Stimulated activated CD4-positive, alpha-beta T cell treated with anti-CD3 and anti-CD28 coated beads, Interleukin-2, amount 100 ng/mL, for 48 hours (primary cell): Measurements from ENCODE around the gene ACOT12.
"Not testable (repeated sequence)": the region's sequence is repeated elsewhere in the genome, so short reads cannot be mapped to it uniquely, and the experiment has no call there.

Source experiments
- DNase-seq, 2 donors: peaks; one replicate each; pipeline ENCODE4 v3.0.0-alpha.2; 2020

ACOT12 gene

DNA sequence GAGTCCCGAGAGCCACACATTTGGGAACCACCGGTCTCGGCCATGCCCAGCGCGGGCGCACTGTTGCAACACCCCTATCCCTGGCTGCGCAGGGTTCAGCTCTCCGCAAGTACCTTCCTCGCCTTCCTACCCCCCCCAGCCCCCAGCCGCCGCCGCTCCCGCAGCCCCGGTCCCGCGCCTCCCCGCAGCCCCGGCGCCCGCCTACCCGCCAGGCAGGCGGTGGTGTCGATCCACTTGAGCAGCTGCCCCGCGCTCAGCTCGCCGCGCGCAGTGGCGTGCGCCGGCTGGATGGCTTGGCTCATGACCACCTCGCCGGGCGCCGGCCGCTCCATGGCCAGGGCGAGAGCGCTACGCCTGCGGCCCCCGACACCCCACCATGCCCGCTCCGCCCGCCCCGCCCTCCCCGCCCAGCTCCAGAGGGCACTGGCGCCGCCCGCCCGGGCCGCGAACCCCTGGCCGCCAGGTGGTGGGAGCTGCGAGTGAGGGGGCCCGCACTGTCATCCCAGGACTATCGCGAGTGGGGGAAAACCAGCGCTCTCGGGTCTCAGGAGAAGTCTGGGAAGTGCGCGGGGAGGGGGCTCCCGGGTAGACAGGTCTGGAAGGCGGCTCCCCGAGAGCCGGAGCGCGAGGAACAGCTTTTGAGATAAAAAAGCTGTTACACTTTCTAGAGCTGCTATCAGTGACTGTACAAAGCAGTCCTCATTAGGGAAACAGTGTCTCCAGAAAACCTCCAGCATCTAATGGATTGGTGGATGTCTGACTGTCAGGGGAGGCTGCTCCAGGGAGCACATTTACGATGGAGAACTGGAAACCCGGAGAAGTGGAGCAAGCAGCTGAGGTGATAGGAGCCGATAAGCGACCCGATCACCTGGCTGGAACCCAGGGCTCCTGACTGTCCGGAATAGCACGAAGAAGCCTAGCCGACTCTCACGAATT lies at the start of gene ACOT12:
ACOT12 (minus strand) TSS at position 352 of the 936 bp plus-strand sequence; CDS start at position 332, 20 bp downstream.
- DNase-seq, result no peak

DNA sequence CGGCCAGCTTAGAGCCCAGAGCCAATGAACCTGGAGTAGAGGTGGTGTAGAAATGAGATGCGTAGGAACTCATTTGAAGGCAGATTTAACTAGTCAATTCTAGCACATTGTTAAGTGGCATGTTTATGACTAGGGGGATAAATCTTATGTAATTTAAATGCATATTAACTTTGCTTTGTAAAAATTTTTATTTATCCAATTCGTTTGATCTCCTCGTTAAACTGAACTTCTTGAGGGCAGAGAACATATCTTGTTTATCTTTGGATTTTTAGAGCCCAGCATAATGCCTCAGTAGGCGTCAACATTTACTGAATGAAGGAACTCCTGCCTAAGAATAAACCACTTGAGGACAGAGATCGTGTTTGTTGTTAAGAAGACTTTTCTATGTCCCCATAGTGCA lies 41.1 kb upstream of the ACOT12 start:
- no peak for DNase-seq

DNA sequence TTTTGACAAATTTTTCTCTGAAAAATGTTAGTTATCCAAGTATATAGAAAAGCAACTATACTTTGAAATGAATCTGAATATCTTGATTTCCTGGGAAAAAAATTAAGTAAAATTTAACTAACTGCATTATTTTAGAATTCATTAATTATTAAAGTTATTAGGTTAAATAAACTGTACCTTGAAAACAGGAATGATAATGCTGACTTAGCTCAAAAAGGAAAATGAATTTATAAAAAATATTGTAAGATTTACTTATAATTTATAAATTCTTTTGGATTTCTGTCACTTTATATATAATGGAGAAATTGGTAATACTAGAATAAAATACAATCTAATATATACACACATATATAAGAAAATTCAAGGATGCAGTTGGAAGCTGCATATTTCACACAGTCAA lies 36.1 kb upstream of the ACOT12 start:
- no peak for DNase-seq

DNA sequence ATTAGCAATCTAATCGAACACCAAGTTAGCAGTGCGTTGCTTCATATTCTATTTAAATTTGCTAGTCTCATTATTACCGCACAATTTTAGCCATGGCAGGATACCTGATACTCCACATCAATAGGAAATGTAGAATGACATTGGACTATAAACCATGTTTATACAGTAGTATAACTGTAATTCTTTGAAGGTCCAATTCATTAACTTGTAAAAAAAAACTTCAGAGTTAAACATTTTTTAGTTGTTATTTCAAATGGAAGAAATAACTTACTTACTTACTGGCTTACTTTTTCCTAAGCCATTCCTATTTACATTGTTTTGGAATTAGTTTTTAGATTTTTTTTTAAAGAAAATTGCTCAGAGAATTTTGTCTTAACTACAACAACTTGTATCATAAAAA lies 35.4 kb upstream of the ACOT12 start:
- DNase-seq, result no peak

DNA sequence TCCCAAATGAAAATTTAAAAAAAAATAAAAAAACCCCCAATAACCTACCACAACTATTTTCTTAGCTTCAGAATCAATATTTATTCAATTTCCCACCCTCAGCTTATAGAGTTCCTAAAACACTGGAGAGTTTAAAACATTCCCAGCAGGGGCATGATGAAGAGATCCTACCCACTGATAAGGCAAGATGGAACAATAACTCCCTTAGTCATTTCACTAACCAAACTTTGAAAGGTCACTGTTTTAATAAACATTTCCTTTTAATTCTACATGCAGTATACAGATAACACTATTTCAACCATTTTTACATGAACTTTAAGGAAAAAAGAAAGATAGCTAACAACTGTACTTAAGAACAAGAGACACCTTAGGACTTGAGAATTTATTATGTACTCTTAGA lies 34.9 kb upstream of the ACOT12 start:
- no peak for DNase-seq

DNA sequence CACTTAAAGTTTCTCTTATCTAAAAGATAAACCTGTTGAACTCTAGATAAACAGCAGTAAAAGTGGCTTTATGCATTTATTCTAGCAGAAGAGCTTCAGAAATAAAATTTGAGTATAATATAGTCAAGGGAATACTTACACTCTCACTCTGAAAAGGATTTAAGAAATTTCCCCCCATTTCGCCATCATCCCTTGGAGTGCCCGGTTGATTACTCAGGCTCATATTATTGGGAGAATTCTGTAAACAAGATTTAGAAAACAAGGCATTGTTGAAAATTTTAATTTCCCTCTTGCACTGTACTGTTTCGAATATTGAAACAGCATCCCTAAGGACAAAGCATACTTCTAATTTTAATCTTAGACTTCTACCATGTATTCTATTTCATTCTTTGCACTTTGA lies 34.5 kb upstream of the ACOT12 start:
- DNase-seq, result no peak

DNA sequence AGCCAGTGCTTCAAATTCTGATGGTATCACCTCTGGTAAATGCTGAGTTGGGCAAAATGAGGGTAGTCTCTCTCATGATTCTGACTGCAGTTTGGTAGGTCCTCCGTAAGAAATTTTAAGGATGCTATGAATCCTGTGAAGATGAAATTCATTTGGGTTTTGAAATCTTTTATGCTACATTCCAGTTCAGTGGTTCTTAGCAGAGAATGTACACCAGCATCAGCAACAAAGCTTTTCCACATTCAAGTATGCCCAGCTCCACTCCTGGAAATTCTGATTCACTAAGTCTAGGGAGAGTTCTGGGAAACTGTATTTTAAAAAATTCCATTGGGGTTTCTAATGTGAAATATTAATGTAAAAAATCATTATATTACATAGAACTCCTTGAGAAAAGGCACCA lies 33.6 kb upstream of the ACOT12 start:
- no peak for DNase-seq

DNA sequence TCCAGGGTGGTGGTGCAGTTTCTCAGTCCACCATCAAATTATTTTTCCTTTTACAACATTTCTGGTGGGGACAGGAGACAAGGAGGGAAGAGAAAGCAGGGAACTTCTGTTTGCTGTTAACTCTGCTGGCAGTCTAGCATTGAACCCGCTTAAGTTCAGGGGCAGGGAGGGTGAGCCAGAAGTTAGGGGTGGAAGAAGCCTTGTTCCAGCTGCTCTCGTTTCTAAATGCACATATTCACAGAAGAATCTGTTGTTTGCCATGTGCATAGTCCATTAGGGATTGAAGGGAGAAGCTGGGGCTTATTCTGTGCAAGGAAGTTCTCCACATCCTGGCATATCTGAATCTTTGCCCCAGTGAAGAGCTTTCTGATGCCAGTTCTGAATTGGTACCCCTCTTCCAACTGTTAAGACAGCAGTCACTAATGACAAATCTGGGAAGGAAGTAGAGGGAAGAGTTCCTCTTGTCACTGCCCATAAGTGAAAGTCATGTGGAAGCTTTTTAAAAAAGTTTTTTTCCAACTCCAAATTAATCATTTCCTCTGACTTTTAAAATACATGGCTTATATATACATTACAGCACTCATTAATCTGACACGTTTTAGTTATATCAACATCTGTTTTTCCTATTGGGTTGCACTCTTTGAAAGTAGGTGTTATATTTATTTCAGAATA lies 32.6 kb upstream of the ACOT12 start:
- DNase-seq, result no peak

DNA sequence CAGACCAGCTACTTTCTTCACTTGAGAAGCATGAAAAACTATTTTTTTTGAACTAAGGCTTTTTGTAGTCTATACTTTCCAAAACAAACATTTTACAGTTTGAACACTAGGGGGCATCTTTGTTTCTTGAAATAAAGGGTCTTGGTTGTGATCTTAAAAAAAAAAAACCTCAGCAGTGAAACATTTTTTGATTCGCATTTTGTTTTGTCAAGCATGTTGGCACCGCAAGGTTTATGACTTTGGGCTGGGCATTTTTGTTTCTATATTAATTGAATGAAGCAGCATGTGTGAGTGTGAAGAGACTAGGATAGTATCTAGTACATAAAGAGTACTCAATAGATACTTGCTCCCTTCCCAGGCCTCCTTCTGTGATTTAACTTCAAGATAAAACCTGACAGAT lies 31.6 kb upstream of the ACOT12 start:
- no peak for DNase-seq

DNA sequence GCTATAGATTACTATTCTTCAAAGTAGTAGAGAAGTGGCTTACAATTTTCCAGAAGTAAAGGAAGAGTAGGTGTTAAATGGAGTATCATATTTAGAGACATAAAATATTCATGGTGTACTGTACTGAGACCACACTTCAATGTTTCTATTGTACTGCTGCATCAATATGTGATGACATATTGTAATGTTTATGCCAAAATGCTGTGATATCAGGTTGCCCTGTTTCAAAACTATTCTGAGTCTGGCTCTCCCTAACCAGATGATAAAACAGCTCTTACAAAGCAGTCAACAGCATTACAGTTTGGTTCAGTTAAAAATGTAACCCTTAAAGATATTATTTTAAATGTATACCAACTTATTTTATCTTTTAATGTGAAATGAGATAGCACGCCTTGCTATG lies 30.8 kb upstream of the ACOT12 start:
- no peak for DNase-seq

DNA sequence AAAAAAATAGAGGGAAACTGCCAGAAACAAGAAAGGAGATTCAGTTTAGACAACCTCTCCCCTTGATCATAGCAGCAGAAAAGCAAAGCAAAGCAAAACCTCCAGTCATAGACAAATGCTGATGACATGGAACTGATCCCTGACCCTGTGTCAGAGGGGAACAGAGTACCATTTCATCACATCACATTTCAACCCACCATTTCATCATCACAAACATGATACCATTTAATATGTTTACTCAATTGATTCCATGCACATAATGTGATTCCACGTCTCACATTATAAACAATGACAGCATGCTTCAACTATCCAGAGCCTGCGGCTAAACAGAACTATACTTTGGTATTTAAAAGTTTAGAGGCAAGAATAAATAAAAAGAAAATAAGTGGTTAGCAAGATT lies 28.7 kb upstream of the ACOT12 start:
- no peak for DNase-seq

DNA sequence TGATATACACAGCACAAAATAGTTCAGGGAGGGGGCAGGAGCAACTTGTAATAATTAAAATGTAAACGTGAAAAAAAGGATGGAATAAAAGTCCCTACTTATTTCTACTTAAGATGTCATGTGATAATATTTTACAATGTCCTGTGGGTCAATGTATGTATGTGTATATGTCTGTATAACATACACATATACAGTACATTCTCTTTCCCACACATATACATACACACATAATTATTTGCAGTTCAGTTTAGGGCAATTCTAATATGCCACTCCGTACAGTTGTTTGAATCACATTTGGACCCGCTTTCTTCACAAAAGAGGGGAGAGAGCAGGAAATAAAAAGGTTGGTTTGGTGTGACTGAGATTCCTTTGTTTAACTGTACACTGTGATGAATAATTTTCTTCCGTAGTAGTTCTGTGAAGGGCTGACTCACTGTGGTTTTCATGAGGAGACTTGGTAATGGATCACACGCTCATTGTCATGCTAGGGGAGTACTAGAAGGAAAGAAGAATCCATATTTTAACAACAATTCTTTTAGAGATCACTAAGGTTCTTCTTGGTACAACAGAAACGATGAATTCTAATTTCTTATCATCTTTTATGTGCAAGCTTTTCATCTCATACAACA lies 26.2 kb upstream of the ACOT12 start:
- no peak for DNase-seq

DNA sequence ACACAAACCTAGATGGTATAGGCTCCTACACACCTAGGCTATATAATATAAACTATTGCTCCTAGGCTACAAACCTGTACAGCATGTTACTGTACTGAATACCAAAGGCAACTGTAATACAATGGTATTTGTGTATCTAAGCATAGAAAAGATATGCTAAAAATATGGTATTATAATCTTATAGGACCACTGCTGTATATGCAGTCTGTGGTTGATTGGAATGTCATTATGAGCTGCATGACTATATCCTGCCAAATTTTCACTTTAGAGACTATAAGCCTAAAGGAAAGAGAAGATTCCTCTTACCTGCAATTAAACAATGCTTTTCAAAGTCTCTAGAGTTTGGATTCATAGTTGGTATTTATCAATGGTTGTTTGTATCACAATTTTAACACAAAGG lies 24.7 kb upstream of the ACOT12 start:
- no peak for DNase-seq

DNA sequence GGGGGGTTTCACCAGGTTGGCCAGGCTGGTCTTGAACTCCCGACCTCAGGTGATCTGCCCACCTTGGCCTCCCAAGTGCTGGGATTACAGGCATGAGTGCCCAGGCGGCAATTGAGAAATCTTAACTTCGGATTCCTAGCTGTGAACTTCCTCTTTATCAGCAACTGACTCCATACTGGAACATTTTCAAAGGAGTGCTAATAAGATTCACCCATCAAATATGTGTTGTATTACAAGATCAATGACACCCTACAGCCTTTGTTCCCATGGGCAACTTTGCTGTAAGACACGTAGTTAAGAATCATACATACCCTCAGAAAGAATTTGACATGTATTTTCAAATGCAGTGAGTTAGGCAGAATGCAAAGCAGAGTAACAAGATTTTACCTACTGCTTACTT lies 23.1 kb upstream of the ACOT12 start:
- no peak for DNase-seq

DNA sequence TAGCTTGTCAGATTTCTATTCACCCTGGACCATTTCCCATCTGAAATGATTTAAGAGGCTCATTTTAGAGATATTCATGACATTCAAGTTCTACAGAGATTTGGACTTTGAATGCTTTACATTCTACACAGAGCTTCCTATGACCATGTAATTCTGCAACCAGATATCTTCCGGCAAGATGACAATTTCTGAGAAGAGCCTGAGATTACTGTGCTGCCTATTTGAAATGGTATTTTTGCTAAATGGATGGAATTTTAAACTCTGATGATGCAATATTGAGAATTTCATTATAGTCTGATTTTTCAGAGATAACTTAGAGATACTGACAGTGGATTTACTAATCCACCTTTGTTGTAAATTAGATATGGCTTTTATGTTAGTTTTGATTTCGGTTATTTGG lies 16.0 kb upstream of the ACOT12 start:
- DNase-seq, result no peak

DNA sequence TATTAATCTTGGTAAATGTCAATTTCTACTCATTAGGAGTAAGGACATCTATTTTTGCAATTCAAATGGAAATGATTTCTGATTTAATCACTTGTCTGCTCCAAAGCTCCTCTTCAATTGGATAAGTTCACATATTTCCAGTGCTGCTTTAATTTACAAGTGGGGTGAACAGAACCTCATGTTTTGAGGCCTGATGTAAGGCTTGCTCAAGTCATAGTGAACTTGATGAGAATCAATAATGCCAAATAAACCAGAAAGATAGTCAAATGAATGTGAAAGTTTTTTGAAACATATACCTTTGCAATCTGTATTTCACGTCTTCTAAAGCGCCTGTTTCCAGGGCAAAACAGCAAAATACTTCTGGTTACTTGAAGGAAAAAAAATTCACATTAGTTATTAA lies 15.4 kb upstream of the ACOT12 start:
- no peak for DNase-seq

DNA sequence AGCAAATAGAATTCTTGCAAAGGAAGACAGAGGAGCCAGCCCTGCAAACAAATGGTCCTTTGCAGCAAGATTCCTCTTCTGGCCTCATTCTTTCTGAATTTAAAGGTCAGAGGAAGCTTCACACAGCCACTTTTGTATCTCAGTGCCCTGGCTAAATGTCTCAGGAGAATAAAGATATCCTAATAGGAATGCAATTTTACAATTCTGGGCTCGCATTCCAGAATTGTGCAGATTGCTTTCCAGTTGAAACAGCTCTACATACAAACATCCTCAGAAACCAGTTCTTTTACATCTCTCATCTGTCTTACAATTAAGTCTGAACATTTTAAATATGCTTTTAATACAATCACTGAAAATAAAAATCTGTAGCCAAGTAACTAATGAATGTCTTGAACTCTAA lies 14.6 kb upstream of the ACOT12 start:
- DNase-seq, result no peak

DNA sequence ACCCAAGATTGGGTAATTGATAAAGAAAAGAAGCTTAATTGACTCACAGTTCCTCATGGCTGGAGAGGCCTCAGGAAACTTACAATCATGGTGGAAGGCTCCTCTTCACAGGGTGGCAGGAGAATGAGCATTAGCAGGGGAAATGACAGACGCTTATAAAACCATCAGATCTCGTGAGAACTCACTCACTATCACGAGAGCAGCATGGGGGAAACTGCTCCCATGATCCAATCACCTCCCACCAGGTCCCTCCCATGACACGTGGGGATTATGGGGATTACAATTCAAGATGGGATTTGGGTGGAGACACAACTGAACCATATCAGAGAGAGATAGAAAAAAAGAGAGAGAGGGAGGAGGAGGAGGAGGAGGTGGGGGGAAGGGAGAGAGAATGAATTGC lies 13.9 kb upstream of the ACOT12 start:
- not testable (repeated sequence) for DNase-seq

DNA sequence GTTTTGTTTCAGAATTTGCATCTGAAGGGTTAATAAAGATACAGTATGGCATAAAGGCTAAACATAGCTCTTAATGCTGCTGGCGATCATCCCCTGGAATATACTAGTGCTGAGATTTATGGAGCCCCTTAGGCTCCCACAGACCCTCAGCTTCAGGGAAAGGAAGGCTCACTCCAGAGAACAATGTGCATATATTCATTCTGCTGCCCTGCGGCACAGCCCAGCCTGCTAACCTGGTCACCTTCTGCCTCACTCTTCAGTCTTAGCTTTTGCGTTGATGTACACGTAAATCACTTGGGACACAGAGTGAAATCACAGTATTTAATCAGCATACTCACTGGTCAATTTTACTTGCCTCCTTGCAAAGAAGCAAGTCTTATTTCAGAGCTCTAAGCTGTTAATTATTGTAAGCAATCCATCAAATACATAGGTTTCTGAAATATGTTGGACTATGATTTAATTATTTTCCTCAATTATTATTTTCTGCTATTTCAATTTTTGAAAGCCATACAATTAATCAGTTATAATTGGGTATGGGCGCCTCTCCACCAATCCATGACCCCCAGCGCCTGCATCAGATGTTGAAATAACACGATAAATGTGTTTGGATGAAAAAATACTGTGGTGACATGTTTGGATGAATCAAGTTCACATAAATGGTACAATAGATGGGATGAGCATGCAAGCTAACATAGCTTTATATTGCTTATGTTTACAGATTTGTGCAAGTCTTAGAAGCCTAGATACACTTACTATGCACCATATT lies 11.4 kb upstream of the ACOT12 start:
- DNase-seq, result no peak

DNA sequence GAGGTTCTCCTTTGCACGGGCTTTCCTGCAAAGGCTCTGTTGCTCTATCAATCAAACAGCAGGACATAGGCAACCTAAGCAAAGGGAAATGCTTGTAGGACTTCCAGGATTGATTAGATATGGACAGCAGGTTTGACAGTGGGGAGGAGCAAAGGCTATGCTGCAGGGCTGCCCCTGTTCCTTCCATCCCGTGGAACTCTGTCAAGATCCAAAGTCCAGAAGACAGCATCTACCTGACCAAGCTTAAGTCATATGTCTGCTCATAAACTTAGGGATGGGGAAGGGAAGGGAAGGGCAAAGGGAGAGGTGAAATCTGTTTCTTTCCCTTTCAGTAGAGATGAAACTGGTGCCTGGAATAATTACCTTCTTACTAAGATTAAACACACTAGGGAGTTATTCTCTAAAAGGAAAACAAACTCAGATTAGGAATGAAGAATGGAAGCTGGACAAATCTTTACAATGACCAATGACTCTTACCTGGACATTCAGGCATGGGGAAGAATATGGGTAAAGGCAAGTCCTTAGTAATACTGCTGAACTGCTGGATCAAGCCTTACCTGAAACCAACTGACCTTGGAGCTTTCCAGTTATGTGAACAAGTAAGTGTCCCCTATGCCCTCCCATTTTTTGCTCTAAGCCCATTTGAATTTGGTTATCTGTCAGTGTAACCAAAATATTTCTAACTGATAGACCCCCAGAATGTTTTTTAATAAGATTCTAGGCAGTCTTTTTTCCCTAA lies 8.4 kb upstream of the ACOT12 start:
- no peak for DNase-seq

DNA sequence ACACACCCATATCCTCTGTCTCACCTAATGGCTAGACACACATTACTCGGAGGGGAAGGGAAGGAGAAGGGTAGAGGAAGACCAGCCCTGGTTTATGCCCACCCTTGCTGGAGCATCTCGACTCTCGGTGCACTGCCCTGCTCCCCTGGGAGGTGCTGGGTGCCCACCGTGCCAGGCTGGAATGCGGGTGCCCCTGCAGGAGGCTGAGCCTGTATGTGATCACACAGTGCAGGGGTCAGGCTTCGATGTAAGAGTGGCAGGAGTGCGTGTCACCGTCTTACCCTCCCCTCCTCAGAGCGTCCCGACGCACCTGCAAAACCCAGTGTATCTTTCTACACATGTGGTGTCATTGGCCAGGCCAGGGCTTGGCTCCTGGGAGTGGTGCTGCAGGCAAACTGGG lies 7.3 kb upstream of the ACOT12 start:
- DNase-seq, result no peak

DNA sequence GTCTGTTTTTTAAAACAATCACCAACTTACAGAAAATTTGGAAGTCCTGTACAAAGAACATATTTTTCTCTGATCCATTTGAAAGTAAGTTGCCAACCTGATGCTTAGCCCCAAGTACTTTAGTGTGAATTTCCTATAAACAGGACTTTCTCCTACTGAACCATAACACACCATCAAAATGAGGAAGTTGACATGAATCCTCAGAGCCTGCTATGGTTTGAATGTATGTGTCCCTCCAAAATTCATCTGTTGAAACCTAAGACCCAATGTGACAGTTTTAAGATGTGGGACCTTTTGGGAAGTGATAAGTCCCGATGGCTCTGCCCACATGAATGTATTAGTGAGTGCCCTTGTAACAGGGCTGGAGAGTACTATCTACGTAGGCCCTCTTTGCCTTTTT lies 6.4 kb upstream of the ACOT12 start:
- no peak for DNase-seq

DNA sequence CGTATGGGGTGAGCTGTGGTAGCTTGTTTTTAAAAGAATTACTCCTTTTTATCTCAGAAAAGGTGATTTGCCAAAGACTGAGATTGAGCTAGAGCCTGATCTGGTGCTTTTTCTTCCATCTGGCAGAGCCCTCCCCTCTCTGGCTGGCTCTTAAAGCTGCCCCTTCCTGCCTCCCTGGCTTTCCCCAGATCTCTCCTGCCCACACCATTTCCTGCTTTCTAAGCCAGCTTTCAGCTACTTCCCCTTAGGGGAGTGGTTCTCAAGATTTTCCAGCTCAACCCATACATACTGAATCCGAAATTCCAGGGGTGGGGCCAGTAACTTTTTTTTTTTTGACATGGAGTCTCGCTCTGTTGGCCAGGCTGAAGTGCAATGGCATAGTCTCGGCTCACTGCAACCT lies 4.8 kb upstream of the ACOT12 start:
- no peak for DNase-seq
